Measurements from ENCODE around the gene GATAD2A.

DNA sequence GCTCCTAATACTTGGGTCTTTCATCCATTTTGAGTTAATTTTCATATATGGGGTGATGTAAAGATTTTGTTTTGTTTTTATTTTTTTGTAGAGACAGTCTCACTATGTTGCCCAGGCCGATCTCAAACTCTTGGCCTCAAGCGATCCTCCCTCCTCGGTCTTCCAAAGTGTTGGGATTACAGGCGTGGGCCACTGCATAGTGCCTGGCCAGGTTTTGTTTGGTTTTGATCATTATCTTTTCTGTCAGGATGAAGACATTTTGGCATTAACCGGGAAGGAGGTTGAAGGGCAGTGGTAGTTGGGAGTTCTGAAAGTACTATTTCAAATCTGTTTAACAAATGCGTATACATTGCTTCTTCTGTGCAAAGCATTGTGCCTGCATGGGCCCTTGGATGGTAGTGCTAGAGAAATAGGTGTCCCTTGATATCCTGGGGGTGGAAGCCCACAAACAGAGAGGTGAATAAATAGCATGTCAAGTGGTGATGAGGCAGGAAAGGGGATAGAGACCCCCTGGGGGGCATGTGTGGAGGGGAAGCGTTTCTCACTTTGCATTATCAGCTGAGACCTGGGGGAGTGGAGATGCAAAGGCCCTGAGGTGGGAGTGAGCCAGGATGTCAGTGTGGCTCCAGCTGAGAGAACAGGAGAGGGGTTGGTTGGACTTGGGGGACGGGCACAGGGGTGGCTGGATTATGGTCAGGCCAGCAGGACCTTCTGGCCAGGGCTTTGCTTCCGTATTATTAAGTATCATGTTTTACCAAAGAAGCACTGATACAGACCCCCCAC, 41.4 kb downstream of the GATAD2A start:
- TF ChIP-seq, protein P1, sequence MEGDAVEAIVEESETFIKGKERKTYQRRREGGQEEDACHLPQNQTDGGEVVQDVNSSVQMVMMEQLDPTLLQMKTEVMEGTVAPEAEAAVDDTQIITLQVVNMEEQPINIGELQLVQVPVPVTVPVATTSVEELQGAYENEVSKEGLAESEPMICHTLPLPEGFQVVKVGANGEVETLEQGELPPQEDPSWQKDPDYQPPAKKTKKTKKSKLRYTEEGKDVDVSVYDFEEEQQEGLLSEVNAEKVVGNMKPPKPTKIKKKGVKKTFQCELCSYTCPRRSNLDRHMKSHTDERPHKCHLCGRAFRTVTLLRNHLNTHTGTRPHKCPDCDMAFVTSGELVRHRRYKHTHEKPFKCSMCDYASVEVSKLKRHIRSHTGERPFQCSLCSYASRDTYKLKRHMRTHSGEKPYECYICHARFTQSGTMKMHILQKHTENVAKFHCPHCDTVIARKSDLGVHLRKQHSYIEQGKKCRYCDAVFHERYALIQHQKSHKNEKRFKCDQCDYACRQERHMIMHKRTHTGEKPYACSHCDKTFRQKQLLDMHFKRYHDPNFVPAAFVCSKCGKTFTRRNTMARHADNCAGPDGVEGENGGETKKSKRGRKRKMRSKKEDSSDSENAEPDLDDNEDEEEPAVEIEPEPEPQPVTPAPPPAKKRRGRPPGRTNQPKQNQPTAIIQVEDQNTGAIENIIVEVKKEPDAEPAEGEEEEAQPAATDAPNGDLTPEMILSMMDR (IDR thresholded peaks at IDR 0.05) = no peak
- TF ChIP-seq POLR2AphosphoS5 (IDR thresholded peaks at IDR 0.05; ENCODE audit: low read depth, low read length) (no peak), TCF7L2 (IDR thresholded peaks at IDR 0.05; ENCODE audit: low read depth, low read length) (no peak), SIN3A (IDR thresholded peaks at IDR 0.05; ENCODE audit: borderline replicate concordance, insufficient read depth, low read depth, low read length) (no peak)
- TF ChIP-seq, protein P2, sequence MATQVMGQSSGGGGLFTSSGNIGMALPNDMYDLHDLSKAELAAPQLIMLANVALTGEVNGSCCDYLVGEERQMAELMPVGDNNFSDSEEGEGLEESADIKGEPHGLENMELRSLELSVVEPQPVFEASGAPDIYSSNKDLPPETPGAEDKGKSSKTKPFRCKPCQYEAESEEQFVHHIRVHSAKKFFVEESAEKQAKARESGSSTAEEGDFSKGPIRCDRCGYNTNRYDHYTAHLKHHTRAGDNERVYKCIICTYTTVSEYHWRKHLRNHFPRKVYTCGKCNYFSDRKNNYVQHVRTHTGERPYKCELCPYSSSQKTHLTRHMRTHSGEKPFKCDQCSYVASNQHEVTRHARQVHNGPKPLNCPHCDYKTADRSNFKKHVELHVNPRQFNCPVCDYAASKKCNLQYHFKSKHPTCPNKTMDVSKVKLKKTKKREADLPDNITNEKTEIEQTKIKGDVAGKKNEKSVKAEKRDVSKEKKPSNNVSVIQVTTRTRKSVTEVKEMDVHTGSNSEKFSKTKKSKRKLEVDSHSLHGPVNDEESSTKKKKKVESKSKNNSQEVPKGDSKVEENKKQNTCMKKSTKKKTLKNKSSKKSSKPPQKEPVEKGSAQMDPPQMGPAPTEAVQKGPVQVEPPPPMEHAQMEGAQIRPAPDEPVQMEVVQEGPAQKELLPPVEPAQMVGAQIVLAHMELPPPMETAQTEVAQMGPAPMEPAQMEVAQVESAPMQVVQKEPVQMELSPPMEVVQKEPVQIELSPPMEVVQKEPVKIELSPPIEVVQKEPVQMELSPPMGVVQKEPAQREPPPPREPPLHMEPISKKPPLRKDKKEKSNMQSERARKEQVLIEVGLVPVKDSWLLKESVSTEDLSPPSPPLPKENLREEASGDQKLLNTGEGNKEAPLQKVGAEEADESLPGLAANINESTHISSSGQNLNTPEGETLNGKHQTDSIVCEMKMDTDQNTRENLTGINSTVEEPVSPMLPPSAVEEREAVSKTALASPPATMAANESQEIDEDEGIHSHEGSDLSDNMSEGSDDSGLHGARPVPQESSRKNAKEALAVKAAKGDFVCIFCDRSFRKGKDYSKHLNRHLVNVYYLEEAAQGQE (IDR thresholded peaks at IDR 0.05; ENCODE audit: insufficient read depth in 1 of 2, low read depth in 2 of 2, low read length in 1 of 2) = no peak

All from Panc1 (cell line).